Left lung (tissue), 14 donors: ENCODE measurements around the gene ARMC10. TPM values are rescaled to one million over a fixed set of nuclear protein-coding genes. Genes with fewer than 3 reads are reported as not detected.
"Not testable (repeated sequence)": the region's sequence is repeated elsewhere in the genome, so short reads cannot be mapped to it uniquely, and the experiment has no call there.

ENCODE experiments used
- ATAC-seq: fragments of 200-7000 bp; cut with Tn5 transposase; one replicate; pipeline ENCODE4 v1.9.1; 2020; ENCODE audit warnings: moderate library complexity
- DNase-seq, 4 donors: peaks; one replicate each; pipeline ENCODE4 v3.0.0-alpha.2; 2013 to 2020
- H3K27ac ChIP-seq, 2 donors: fragments of 200-600 bp; sonication (generic) in 1 of 2; one replicate each; pipeline versions ENCODE4 v1.5.0 to v1.8.0; 2020 to 2021
- H3K27me3 ChIP-seq, 2 donors: fragments of 200-600 bp; sonication (generic) in 1 of 2; one replicate each; pipeline versions ENCODE4 v1.5.0 to v1.8.0; 2020 to 2021
- H3K36me3 ChIP-seq, 2 donors: fragments of 200-600 bp; sonication (generic) in 1 of 2; one replicate each; pipeline versions ENCODE4 v1.5.0 to v1.8.0; 2020 to 2021
- H3K4me1 ChIP-seq, 2 donors: fragments of 200-600 bp; one replicate each; pipeline ENCODE4 v1.8.0; 2021
- H3K4me3 ChIP-seq, 2 donors: fragments of 200-600 bp; sonication (generic) in 1 of 2; one replicate each; pipeline versions ENCODE4 v1.5.0 to v1.8.0; 2020 to 2021; ENCODE audit warnings: mild to moderate bottlenecking in 1 of 2
- H3K9me3 ChIP-seq, 2 donors: fragments of 200-600 bp; sonication (generic) in 1 of 2; one replicate each; pipeline versions ENCODE4 v1.5.0 to v1.8.0; 2020 to 2021
- CTCF ChIP-seq, 2 donors: fragments of 200-600 bp; sonication (generic) in 1 of 2; IDR thresholded peaks; one replicate each; pipeline versions ENCODE4 v1.5.0 to v1.8.0; 2021; ENCODE audit warnings: antibody characterized with exemption in 2 of 2
- intact Hi-C, 2 donors: fragments of 100-400 bp; cut with DNase I; formaldehyde crosslinking; loops; one replicate each; pipeline versions ENCODE4 v1.11.2 to v1.14.2; 2022
- long read RNA-seq, 12 donors: library from polyadenylated mRNA in 2 of 12; unstranded in 2 of 12; transcript quantifications; one replicate each; pipeline ENCODE4 v2.0.0 and lab custom pipeline, GENCODE V29; 2019 to 2026
- polyA plus RNA-seq, 6 donors: library from polyadenylated mRNA; unstranded; fragments of 120-200 nt; gene quantifications; one replicate each; pipeline ENCODE4 v1.2.1, GENCODE V29; 2013; ENCODE audit not compliant: insufficient read length in 6 of 6
- total RNA-seq, 2 donors: library from RNA; stranded (reverse); fragmentation: NEBNext Ultra II Directional; extraction: Animal tissue kit (Norgen Biotek cat#: 25700); gene quantifications; one replicate each; pipeline ENCODE4 v1.2.1, GENCODE V29; 2021
- donor health status: DM: no; HTN: yes; CAD: no.
- donor health status: DM: no; HTN: no; CAD: no.

The ARMC10 gene
- total RNA-seq (10 to 100 TPM; 40.2 to 43.9 TPM), polyA plus RNA-seq (10 to 100 TPM; 43.7 to 60.3 (median 54.9) TPM)
- long read RNA-seq, donor 1, transcript ARMC10-208 (6 exons, 2,524 nt), result major isoform, 19 of 33 reads
- long read RNA-seq, donor 1, transcript ARMC10-202 (7 exons, 2,635 nt), result minor isoform, 10 of 33 reads
- long read RNA-seq, donor 1, partial matches to known transcripts, result 0 of 33 reads
- long read RNA-seq, donor 1, other reads (novel, unspliced or antisense), result 0 of 33 reads
- long read RNA-seq, donor 2, transcript ARMC10-208 (6 exons, 2,524 nt), result major isoform, 11 of 25 reads
- long read RNA-seq, donor 2, transcript ARMC10-202 (7 exons, 2,635 nt), result minor isoform, 8 of 25 reads
- long read RNA-seq, donor 2, partial matches to known transcripts, result 0 of 25 reads
- long read RNA-seq, donor 2, other reads (novel, unspliced or antisense), result 0 of 25 reads
- long read RNA-seq, donor 3, transcript ARMC10-208 (6 exons, 2,524 nt), result major isoform, 7 of 15 reads
- long read RNA-seq, donor 3, partial matches to known transcripts, result 0 of 15 reads
- long read RNA-seq, donor 3, other reads (novel, unspliced or antisense), result 0 of 15 reads
- long read RNA-seq, donor 4, transcript ARMC10-208 (6 exons, 2,524 nt), result major isoform, 9 of 17 reads
- long read RNA-seq, donor 4, partial matches to known transcripts, result 1 of 17 reads
- long read RNA-seq, donor 4, other reads (novel, unspliced or antisense), result 2 of 17 reads
- long read RNA-seq, donor 5, transcript ARMC10-202 (7 exons, 2,635 nt), result minor isoform, 5 of 18 reads
- long read RNA-seq, donor 5, transcript ARMC10-208 (6 exons, 2,524 nt), result major isoform, 11 of 18 reads
- long read RNA-seq, donor 5, partial matches to known transcripts, result 0 of 18 reads
- long read RNA-seq, donor 5, other reads (novel, unspliced or antisense), result 0 of 18 reads
- long read RNA-seq, donor 6, transcript ARMC10-208 (6 exons, 2,524 nt), result major isoform, 11 of 21 reads
- long read RNA-seq, donor 6, partial matches to known transcripts, result 5 of 21 reads
- long read RNA-seq, donor 6, other reads (novel, unspliced or antisense), result 0 of 21 reads
- long read RNA-seq, donor 7, transcript ARMC10-208 (6 exons, 2,524 nt), result major isoform, 10 of 17 reads
- long read RNA-seq, donor 7, partial matches to known transcripts, result 0 of 17 reads
- long read RNA-seq, donor 7, other reads (novel, unspliced or antisense), result 0 of 17 reads
- long read RNA-seq, donor 8, transcript ARMC10-208 (6 exons, 2,524 nt), result major isoform, 12 of 18 reads
- long read RNA-seq, donor 8, transcript ARMC10-202 (7 exons, 2,635 nt), result minor isoform, 5 of 18 reads
- long read RNA-seq, donor 8, partial matches to known transcripts, result 0 of 18 reads
- long read RNA-seq, donor 8, other reads (novel, unspliced or antisense), result 0 of 18 reads
- long read RNA-seq, donor 9, result 0 reads
- long read RNA-seq, donor 10, transcript ARMC10-208 (6 exons, 2,524 nt), result major isoform, 16 of 40 reads
- long read RNA-seq, donor 10, transcript ARMC10-209 (5 exons, 2,347 nt), result minor isoform, 9 of 40 reads
- long read RNA-seq, donor 10, partial matches to known transcripts, result 2 of 40 reads
- long read RNA-seq, donor 10, other reads (novel, unspliced or antisense), result 6 of 40 reads
- long read RNA-seq, donor 11, transcript ARMC10-208 (6 exons, 2,524 nt), result major isoform, 5 of 13 reads
- long read RNA-seq, donor 11, partial matches to known transcripts, result 0 of 13 reads
- long read RNA-seq, donor 11, other reads (novel, unspliced or antisense), result 0 of 13 reads
- long read RNA-seq, donor 12, transcript ARMC10-208 (6 exons, 2,524 nt), result major isoform, 13 of 27 reads
- long read RNA-seq, donor 12, partial matches to known transcripts, result 5 of 27 reads
- long read RNA-seq, donor 12, other reads (novel, unspliced or antisense), result 0 of 27 reads

GRCh38 chr7:103074519-103075336 lies at the start of gene ARMC10, which contains the start of gene FBXL13:
Gene ARMC10 (plus strand): TSS chr7:103075140. CDS start chr7:103075273, 133 bp downstream.
Gene FBXL13 (minus strand): TSS chr7:103074796.
- Histone ChIP-seq H3K4me3 (peak within 1 kb of the TSS; percentile 70 to 77), H3K27ac (peak within 1 kb of the TSS; percentile 92 to 95), H3K9me3 (no peaks in the 10 kb centered on the region), H3K36me3 (no peaks in the 10 kb centered on the region), H3K27me3 (no peaks in the 10 kb centered on the region), H3K4me1 (peaks cover 15 to 45% of the 10 kb centered on the region in 2 donors)
- DNase-seq (peak; percentile 90 to 98 (median 94)), ATAC-seq (peak; percentile 97)
- peak in 1 of 2 donors; percentile 47 for TF ChIP-seq CTCF (IDR thresholded peaks at IDR 0.05)
- intact Hi-C loops, result no loop called here

GRCh38 chr7:103025341-103025740 lies 49.6 kb upstream of the ARMC10 start:
- no peak for TF ChIP-seq CTCF (IDR thresholded peaks at IDR 0.05)
- H3K36me3 ChIP-seq, result no peaks in the 10 kb centered on the region
- intact Hi-C loops, result no loop called here
- H3K27me3 ChIP-seq, result no peaks in the 10 kb centered on the region
- DNase-seq (no peak), ATAC-seq (no peak)
- no peak overlapping the region for H3K4me3 ChIP-seq
- H3K27ac ChIP-seq, result no peak overlapping the region
- peaks cover 0 to 2% of the 10 kb centered on the region in 2 donors for H3K9me3 ChIP-seq
- no peaks in the 10 kb centered on the region for H3K4me1 ChIP-seq

- no peak for TF ChIP-seq CTCF (IDR thresholded peaks at IDR 0.05)
- DNase-seq, result no peak
- no peak overlapping the region for H3K27ac ChIP-seq
- H3K9me3 ChIP-seq, result no peaks in the 10 kb centered on the region
- no peaks in the 10 kb centered on the region for H3K27me3 ChIP-seq
- H3K36me3 ChIP-seq, result no peaks in the 10 kb centered on the region
- no peak for ATAC-seq
- H3K4me1 ChIP-seq, result no peaks in the 10 kb centered on the region
- intact Hi-C loops, result no loop called here
- no peak overlapping the region for H3K4me3 ChIP-seq
Observed at GRCh38 chr7:103031024-103031423, 43.9 kb upstream of the ARMC10 start.

- no peak overlapping the region for H3K4me3 ChIP-seq
- DNase-seq (no peak), ATAC-seq (no peak)
- H3K27ac ChIP-seq, result no peak overlapping the region
- intact Hi-C loops, result no loop called here
- no peaks in the 10 kb centered on the region for H3K36me3 ChIP-seq
- no peaks in the 10 kb centered on the region for H3K27me3 ChIP-seq
- no peak for TF ChIP-seq CTCF (IDR thresholded peaks at IDR 0.05)
- no peaks in the 10 kb centered on the region for H3K9me3 ChIP-seq
- no peaks in the 10 kb centered on the region for H3K4me1 ChIP-seq
Observed at GRCh38 chr7:103031781-103032180, 43.2 kb upstream of the ARMC10 start.

- H3K9me3 ChIP-seq, H3K4me3 ChIP-seq, H3K27ac ChIP-seq, H3K27me3 ChIP-seq, H3K36me3 ChIP-seq, ATAC-seq, intact Hi-C loops, H3K4me1 ChIP-seq: not testable (repeated sequence)
- DNase-seq, result peak in 1 of 4 donors; percentile 75
Observed at GRCh38 chr7:103034318-103034717, 40.6 kb upstream of the ARMC10 start.
